ENCODE measurements around the gene R3HDM2. TPM values are rescaled to one million over a fixed set of nuclear protein-coding genes. Genes with fewer than 3 reads are reported as not detected.
A peak's percentile ranks its signal among the peaks of the same experiment; 100 is the strongest.

Gene R3HDM2
- total and polyA plus RNA-seq, 2 experiments from 2014 or later: 13.4 to 28.7 TPM

GRCh38 chr12:57372233-57372632 is 58.6 kb downstream of the R3HDM2 start:
- Histone ChIP-seq H3K27me3 (no peaks in the 10 kb centered on the region), H3K4me3 (no peak overlapping the region), H4K20me1 (ENCODE audit: insufficient read depth, poor library complexity, severe bottlenecking) (no peaks in the 10 kb centered on the region), H2AFZ (no peak overlapping the region), H3K4me2 (no peak overlapping the region), H3K9me3 (ENCODE audit: low read depth) (no peaks in the 10 kb centered on the region), H3K4me1 (ENCODE audit: insufficient read depth) (peaks cover 15% of the 10 kb centered on the region), H3K36me3 (replicated peaks; ENCODE audit: insufficient read depth, low read depth) (no peaks in the 10 kb centered on the region), H3K9me2 (replicated peaks; ENCODE audit: insufficient read depth) (no peaks in the 10 kb centered on the region), H3K79me2 (peaks cover 22% of the 10 kb centered on the region), H3K27ac (no peak overlapping the region)
- WGBS (ENCODE audit: low lambda C conversion rate, missing lambda C conversion rate): 92% methylated on average over 4 of the region's 4 CpGs
- DNase-seq (ENCODE audit: low spot score): no peak
- TF ChIP-seq EZH2phosphoT487 (IDR thresholded peaks at IDR 0.05; ENCODE audit: low read depth, severe bottlenecking, unreplicated experiment) (no peak), EZH2 (IDR thresholded peaks at IDR 0.05; ENCODE audit: borderline replicate concordance) (no peak), CTCF (IDR thresholded peaks at IDR 0.05; ENCODE audit: poor library complexity) (no peak)

GRCh38 chr12:57370696-57371095 is 60.1 kb downstream of the R3HDM2 start:
- no peaks in the 10 kb centered on the region for H4K20me1 ChIP-seq (ENCODE audit: insufficient read depth, poor library complexity, severe bottlenecking)
- no peaks in the 10 kb centered on the region for H3K27me3 ChIP-seq
- TF ChIP-seq CTCF (IDR thresholded peaks at IDR 0.05; ENCODE audit: poor library complexity) (no peak), EZH2 (IDR thresholded peaks at IDR 0.05; ENCODE audit: borderline replicate concordance) (no peak), EZH2phosphoT487 (IDR thresholded peaks at IDR 0.05; ENCODE audit: low read depth, severe bottlenecking, unreplicated experiment) (no peak)
- no peaks in the 10 kb centered on the region for H3K36me3 ChIP-seq (replicated peaks; ENCODE audit: insufficient read depth, low read depth)
- peaks cover 15% of the 10 kb centered on the region for H3K4me1 ChIP-seq (ENCODE audit: insufficient read depth)
- DNase-seq (ENCODE audit: low spot score): no peak
- no peak overlapping the region for H3K4me2 ChIP-seq
- H3K79me2 ChIP-seq: peaks cover 22% of the 10 kb centered on the region
- no peak overlapping the region for H3K27ac ChIP-seq
- H3K9me3 ChIP-seq (ENCODE audit: low read depth): no peaks in the 10 kb centered on the region
- H2AFZ ChIP-seq: no peak overlapping the region
- H3K9me2 ChIP-seq (replicated peaks; ENCODE audit: insufficient read depth): no peaks in the 10 kb centered on the region
- WGBS (ENCODE audit: low lambda C conversion rate, missing lambda C conversion rate): 60% methylated on average over 1 of the region's 1 CpG
- no peak overlapping the region for H3K4me3 ChIP-seq

- Histone ChIP-seq H2AFZ (no peak overlapping the region), H3K9me2 (replicated peaks; ENCODE audit: insufficient read depth) (no peaks in the 10 kb centered on the region), H3K27me3 (no peaks in the 10 kb centered on the region), H3K4me1 (ENCODE audit: insufficient read depth) (peaks cover 15% of the 10 kb centered on the region), H3K4me2 (no peak overlapping the region), H3K27ac (no peak overlapping the region), H3K36me3 (replicated peaks; ENCODE audit: insufficient read depth, low read depth) (no peaks in the 10 kb centered on the region), H4K20me1 (ENCODE audit: insufficient read depth, poor library complexity, severe bottlenecking) (no peaks in the 10 kb centered on the region), H3K9me3 (ENCODE audit: low read depth) (no peaks in the 10 kb centered on the region), H3K4me3 (no peak overlapping the region), H3K79me2 (peaks cover 22% of the 10 kb centered on the region)
- no peak for DNase-seq (ENCODE audit: low spot score)
- 93% methylated on average over 9 of the region's 11 CpGs for WGBS (ENCODE audit: low lambda C conversion rate, missing lambda C conversion rate)
- no peak for TF ChIP-seq EZH2 (IDR thresholded peaks at IDR 0.05; ENCODE audit: borderline replicate concordance)
- no peak for TF ChIP-seq EZH2phosphoT487 (IDR thresholded peaks at IDR 0.05; ENCODE audit: low read depth, severe bottlenecking, unreplicated experiment)
- TF ChIP-seq CTCF (IDR thresholded peaks at IDR 0.05; ENCODE audit: poor library complexity): no peak
Measured at GRCh38 chr12:57370072-57370471, 60.8 kb downstream of the R3HDM2 start.

- 85% methylated on average over 3 of the region's 3 CpGs for WGBS (ENCODE audit: low lambda C conversion rate, missing lambda C conversion rate)
- H3K27ac ChIP-seq: peak overlapping the region; percentile 84
Measured at GRCh38 chr12:57369202-57369601, 61.6 kb downstream of the R3HDM2 start.

More at GRCh38 chr12:57369202-57369601, 61.6 kb downstream of the R3HDM2 start:
- Histone ChIP-seq H3K4me1 (ENCODE audit: insufficient read depth) (peaks cover 15% of the 10 kb centered on the region), H3K9me2 (replicated peaks; ENCODE audit: insufficient read depth) (no peaks in the 10 kb centered on the region), H3K4me3 (no peak overlapping the region), H4K20me1 (ENCODE audit: insufficient read depth, poor library complexity, severe bottlenecking) (no peaks in the 10 kb centered on the region), H3K79me2 (peaks cover 22% of the 10 kb centered on the region), H3K9me3 (ENCODE audit: low read depth) (no peaks in the 10 kb centered on the region), H3K27me3 (no peaks in the 10 kb centered on the region), H3K4me2 (peak overlapping the region; percentile 56), H2AFZ (no peak overlapping the region), H3K36me3 (replicated peaks; ENCODE audit: insufficient read depth, low read depth) (no peaks in the 10 kb centered on the region)
- DNase-seq (ENCODE audit: low spot score): no peak
- TF ChIP-seq EZH2phosphoT487 (IDR thresholded peaks at IDR 0.05; ENCODE audit: low read depth, severe bottlenecking, unreplicated experiment): no peak
- TF ChIP-seq EZH2 (IDR thresholded peaks at IDR 0.05; ENCODE audit: borderline replicate concordance): no peak
- TF ChIP-seq CTCF (IDR thresholded peaks at IDR 0.05; ENCODE audit: poor library complexity): no peak
